ENCODE data around the gene CPB1.

The CPB1 gene

GRCh38 chr3:148873270-148873927 lies 45.8 kb downstream of the CPB1 start:
- TF ChIP-seq CTCF (IDR thresholded peaks at IDR 0.05) = no peak
- Histone ChIP-seq H3K4me1 (no peaks in the 10 kb centered on the region), H3K9me3 (no peaks in the 10 kb centered on the region), H3K27ac (no peak overlapping the region), H3K36me3 (no peaks in the 10 kb centered on the region), H3K27me3 (no peaks in the 10 kb centered on the region), H3K4me3 (no peak overlapping the region)
- intact Hi-C loops (cut with DNase I; ENCODE audit: low total_unique reads) = no loop called here
- no peak for DNase-seq

GRCh38 chr3:148873977-148874376 lies 46.4 kb downstream of the CPB1 start:
- H3K27me3 ChIP-seq = no peaks in the 10 kb centered on the region
- no peak for DNase-seq
- intact Hi-C loops (cut with DNase I; ENCODE audit: low total_unique reads) = no loop called here
- no peaks in the 10 kb centered on the region for H3K36me3 ChIP-seq
- TF ChIP-seq CTCF (IDR thresholded peaks at IDR 0.05) = no peak
- H3K27ac ChIP-seq = no peak overlapping the region
- no peaks in the 10 kb centered on the region for H3K4me1 ChIP-seq
- no peak overlapping the region for H3K4me3 ChIP-seq
- no peaks in the 10 kb centered on the region for H3K9me3 ChIP-seq

- Histone ChIP-seq H3K4me1 (no peaks in the 10 kb centered on the region), H3K4me3 (no peak overlapping the region), H3K36me3 (no peaks in the 10 kb centered on the region), H3K27ac (no peak overlapping the region), H3K27me3 (no peaks in the 10 kb centered on the region), H3K9me3 (no peaks in the 10 kb centered on the region)
- no peak for TF ChIP-seq CTCF (IDR thresholded peaks at IDR 0.05)
- no peak for DNase-seq
- intact Hi-C loops (cut with DNase I; ENCODE audit: low total_unique reads) = no loop called here
Measured at GRCh38 chr3:148878095-148878494, 50.5 kb downstream of the CPB1 start.

- intact Hi-C loops (cut with DNase I; ENCODE audit: low total_unique reads) = no loop called here
- Histone ChIP-seq H3K27ac (no peak overlapping the region), H3K4me3 (no peak overlapping the region), H3K9me3 (no peaks in the 10 kb centered on the region), H3K4me1 (no peaks in the 10 kb centered on the region), H3K36me3 (no peaks in the 10 kb centered on the region), H3K27me3 (no peaks in the 10 kb centered on the region)
- DNase-seq = no peak
- no peak for TF ChIP-seq CTCF (IDR thresholded peaks at IDR 0.05)
Measured at GRCh38 chr3:148879256-148879655, 51.6 kb downstream of the CPB1 start.

GRCh38 chr3:148880681-148881080 lies 53.1 kb downstream of the CPB1 start:
- no peak overlapping the region for H3K27ac ChIP-seq
- intact Hi-C loops (cut with DNase I; ENCODE audit: low total_unique reads) = no loop called here

More at GRCh38 chr3:148880681-148881080, 53.1 kb downstream of the CPB1 start:
- no peaks in the 10 kb centered on the region for H3K9me3 ChIP-seq
- no peaks in the 10 kb centered on the region for H3K4me1 ChIP-seq
- H3K4me3 ChIP-seq = no peak overlapping the region
- H3K27me3 ChIP-seq = no peaks in the 10 kb centered on the region
- DNase-seq = no peak
- no peak for TF ChIP-seq CTCF (IDR thresholded peaks at IDR 0.05)
- H3K36me3 ChIP-seq = no peaks in the 10 kb centered on the region

All from tibial artery (tissue), 4 donors.